Mesodermal cell (in vitro differentiated cells): ENCODE measurements around the gene PLEKHG4B.
"Not testable (repeated sequence)": the region's sequence is repeated elsewhere in the genome, so short reads cannot be mapped to it uniquely, and the experiment has no call there.

Experiments
- H3K27ac ChIP-seq: 2 replicates; pipeline ENCODE4 v1.7.0; 2013; ENCODE audit warnings: mild to moderate bottlenecking, low read depth, low read length, moderate library complexity; ENCODE audit not compliant: severe bottlenecking
- H3K36me3 ChIP-seq: 2 replicates; pipeline ENCODE4 v1.7.1; 2013; ENCODE audit warnings: mild to moderate bottlenecking, low read length, moderate library complexity; ENCODE audit not compliant: control insufficient read depth, insufficient read depth
- H3K4me1 ChIP-seq: one replicate; pipeline ENCODE4 v1.7.1; 2013; ENCODE audit warnings: mild to moderate bottlenecking, low read length; ENCODE audit not compliant: insufficient read depth, control insufficient read depth, poor library complexity, severe bottlenecking
- H3K4me3 ChIP-seq: 2 replicates; pipeline ENCODE4 v1.7.0; 2013; ENCODE audit warnings: low read length, control low read depth, mild to moderate bottlenecking; ENCODE audit not compliant: insufficient read depth, poor library complexity, severe bottlenecking; ENCODE audit errors: extremely low read depth
- H3K9me3 ChIP-seq: 2 replicates; pipeline ENCODE4 v1.7.1; 2013; ENCODE audit warnings: mild to moderate bottlenecking, low read length, moderate library complexity; ENCODE audit not compliant: control insufficient read depth
- WGBS, 2 experiments: methylation state at CpG; one replicate each; pipeline ENCODE4 v1.1.5; 2013; ENCODE audit warnings: missing lambda C conversion rate in 2 of 2; ENCODE audit not compliant: insufficient coverage in 2 of 2; 5-methylcytosine and 5-hydroxymethylcytosine counted together

PLEKHG4B gene

DNA sequence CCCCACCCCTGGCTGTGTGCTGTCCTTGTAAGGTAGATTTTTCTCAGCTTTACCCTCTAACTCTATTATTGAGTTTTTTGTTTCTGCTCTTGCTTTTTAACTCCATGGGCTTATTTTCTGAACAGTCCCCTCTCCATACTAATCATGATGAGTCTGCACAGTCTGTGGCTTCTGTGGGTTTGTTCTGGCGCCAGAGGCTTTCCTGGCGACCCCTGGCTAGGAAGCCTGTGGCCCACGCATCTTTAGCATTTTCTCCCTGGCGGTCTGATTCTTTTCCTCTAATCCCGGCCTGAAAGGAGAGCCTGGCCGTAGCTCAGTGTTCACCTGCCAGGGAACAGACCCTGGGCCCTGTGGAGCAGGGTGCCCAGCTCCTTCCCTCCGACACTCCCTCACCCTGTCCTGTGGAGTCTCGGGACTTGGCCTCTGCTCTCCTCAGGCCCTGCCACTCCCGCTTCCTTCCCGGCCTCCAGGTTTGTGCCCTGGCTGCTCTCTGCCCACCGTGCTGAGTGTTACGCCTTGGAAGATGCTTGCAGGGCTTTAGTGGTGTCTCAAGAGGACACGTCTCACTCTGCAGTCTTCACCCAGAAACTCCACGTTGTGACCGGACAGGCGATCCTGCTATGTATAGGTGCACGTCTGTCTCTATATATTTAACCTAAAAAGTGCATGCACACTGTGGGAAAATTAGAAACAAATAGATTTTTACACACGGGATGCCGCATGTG lies 67.6 kb downstream of the PLEKHG4B start:
- H3K4me1 ChIP-seq = no peaks in the 10 kb centered on the region
- H3K27ac ChIP-seq = no peak overlapping the region
- WGBS, 2 experiments = 89 to 92% methylated on average over 15 to 19 of the region's 19 CpGs
- H3K36me3 ChIP-seq = peaks cover 19% of the 10 kb centered on the region
- no peak overlapping the region for H3K4me3 ChIP-seq
- H3K9me3 ChIP-seq = no peaks in the 10 kb centered on the region

GRCh38 chr5:160173-160510 lies 68.2 kb downstream of the PLEKHG4B start:
- 90% methylated on average over 13 to 14 of the region's 14 CpGs for WGBS, 2 experiments
- H3K36me3 ChIP-seq = peaks cover 14% of the 10 kb centered on the region
- no peaks in the 10 kb centered on the region for H3K4me1 ChIP-seq
- no peak overlapping the region for H3K4me3 ChIP-seq
- no peaks in the 10 kb centered on the region for H3K9me3 ChIP-seq
- no peak overlapping the region for H3K27ac ChIP-seq

- Histone ChIP-seq H3K36me3 (peaks cover 7% of the 10 kb centered on the region), H3K4me3 (no peak overlapping the region), H3K27ac (no peak overlapping the region), H3K9me3 (no peaks in the 10 kb centered on the region), H3K4me1 (no peaks in the 10 kb centered on the region)
- WGBS, 2 experiments = 93 to 95% methylated on average over 21 to 23 of the region's 23 CpGs
These were observed 69.2 kb downstream of the PLEKHG4B start for GRCh38 chr5:160921-161802.

GRCh38 chr5:161803-162110 lies 69.8 kb downstream of the PLEKHG4B start:
- peaks cover 3% of the 10 kb centered on the region for H3K36me3 ChIP-seq
- no peak overlapping the region for H3K4me3 ChIP-seq
- no peaks in the 10 kb centered on the region for H3K4me1 ChIP-seq
- H3K9me3 ChIP-seq = no peaks in the 10 kb centered on the region
- 94% methylated on average over 15 to 17 of the region's 17 CpGs for WGBS, 2 experiments
- no peak overlapping the region for H3K27ac ChIP-seq

DNA sequence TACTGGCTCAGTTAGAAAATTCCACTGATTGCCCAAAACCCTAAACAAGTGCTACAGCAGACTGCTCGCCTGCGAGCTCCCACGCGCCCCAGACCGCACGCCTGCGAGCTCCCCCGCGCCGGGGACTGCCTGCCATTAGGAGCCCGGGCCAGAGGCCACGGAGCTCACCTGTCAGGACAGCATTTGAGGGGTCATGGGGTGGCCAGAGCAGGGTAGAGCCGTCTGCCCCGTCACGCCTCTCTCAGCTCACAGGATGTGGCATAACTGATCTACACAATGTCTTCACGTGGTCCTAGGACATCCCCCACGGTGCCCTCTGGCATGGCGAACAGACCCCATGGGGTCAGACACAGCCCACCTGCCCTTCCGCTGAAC lies 70.2 kb downstream of the PLEKHG4B start:
- H3K4me1 ChIP-seq = no peaks in the 10 kb centered on the region
- H3K36me3 ChIP-seq = peaks cover 3% of the 10 kb centered on the region
- 88 to 98% methylated on average over 15 to 19 of the region's 19 CpGs for WGBS, 2 experiments
- no peak overlapping the region for H3K4me3 ChIP-seq
- no peak overlapping the region for H3K27ac ChIP-seq
- no peaks in the 10 kb centered on the region for H3K9me3 ChIP-seq

DNA sequence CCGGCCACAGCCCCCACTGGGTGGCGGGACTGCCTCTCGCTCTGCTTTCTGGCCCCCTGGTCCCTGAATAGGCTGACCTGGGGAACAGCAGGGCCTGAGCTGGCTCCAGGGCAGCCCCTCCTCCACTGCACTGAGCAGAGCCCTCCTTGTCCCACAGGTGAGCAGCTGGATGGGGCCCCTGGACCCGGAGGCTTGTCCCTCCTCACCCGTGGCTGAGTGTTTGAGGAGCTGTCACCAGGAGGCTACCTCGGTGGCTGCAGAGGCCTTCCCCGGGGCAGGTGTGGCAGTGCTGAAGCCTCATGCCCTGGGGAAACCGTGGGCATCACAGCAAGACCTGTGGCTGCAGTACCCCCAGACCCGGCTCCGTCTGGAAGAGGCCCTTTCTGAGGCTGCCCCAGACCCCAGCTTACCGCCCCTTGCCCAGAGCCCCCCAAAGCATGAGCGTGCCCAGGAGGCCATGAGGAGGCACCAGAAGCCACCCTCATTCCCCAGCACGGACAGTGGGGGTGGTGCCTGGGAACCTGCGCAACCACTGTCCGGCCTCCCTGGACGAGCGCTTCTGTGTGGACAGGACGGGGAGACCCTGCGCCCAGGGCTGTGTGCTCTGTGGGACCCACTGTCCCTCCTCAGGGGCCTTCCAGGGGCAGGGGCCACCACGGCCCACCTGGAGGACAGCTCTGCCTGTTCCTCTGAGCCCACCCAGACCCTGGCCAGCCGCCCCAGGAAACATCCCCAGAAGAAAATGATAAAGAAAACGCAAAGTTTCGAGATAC lies 70.8 kb downstream of the PLEKHG4B start:
- no peaks in the 10 kb centered on the region for H3K9me3 ChIP-seq
- H3K36me3 ChIP-seq = peaks cover 3% of the 10 kb centered on the region
- 90 to 93% methylated on average over 22 to 23 of the region's 23 CpGs for WGBS, 2 experiments
- no peaks in the 10 kb centered on the region for H3K4me1 ChIP-seq
- no peak overlapping the region for H3K27ac ChIP-seq
- H3K4me3 ChIP-seq = no peak overlapping the region

DNA sequence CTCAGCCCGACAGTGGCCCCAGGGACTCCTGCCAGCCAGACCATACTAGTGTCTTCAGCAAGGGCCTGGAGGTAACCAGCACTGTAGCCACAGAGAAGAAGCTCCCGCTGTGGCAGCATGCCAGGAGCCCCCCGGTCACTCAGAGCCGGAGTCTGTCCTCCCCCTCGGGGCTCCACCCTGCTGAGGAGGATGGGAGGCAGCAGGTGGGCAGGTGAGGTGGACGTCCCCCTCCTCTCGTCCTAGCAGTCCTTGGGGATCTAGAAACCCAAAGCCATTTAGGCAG lies 71.3 kb downstream of the PLEKHG4B start:
- H3K27ac ChIP-seq = no peak overlapping the region
- no peaks in the 10 kb centered on the region for H3K4me1 ChIP-seq
- peaks cover 3% of the 10 kb centered on the region for H3K36me3 ChIP-seq
- H3K9me3 ChIP-seq = no peaks in the 10 kb centered on the region
- no peak overlapping the region for H3K4me3 ChIP-seq
- WGBS, 2 experiments = 96 to 100% methylated on average over 2 to 6 of the region's 7 CpGs

DNA sequence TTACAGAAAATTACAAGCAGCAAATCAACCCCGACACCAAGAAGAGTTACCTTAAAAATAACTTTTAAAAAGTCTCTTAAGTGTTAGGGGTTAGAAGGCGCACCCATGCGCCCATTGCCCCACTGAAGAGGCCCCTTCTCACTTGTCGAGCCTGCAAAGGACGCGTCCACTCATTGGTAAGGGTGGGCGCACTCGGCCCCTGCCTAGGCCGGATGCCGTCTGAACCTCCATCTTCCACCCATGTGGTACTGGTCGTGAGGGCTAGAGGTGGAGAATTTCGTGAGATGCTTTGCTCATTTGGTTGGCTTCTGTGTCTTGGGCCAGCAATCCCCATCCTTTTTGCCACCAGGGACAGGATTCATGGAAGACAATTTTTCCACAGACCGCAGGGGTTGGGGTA lies 71.9 kb downstream of the PLEKHG4B start:
- Histone ChIP-seq H3K9me3 (no peaks in the 10 kb centered on the region), H3K36me3 (peaks cover 3% of the 10 kb centered on the region), H3K27ac (no peak overlapping the region), H3K4me1 (no peaks in the 10 kb centered on the region), H3K4me3 (no peak overlapping the region)
- WGBS, 2 experiments = 77 to 95% methylated on average over 4 to 9 of the region's 13 CpGs

GRCh38 chr5:164244-164643 lies 72.3 kb downstream of the PLEKHG4B start:
- no peaks in the 10 kb centered on the region for H3K4me1 ChIP-seq
- H3K9me3 ChIP-seq = no peaks in the 10 kb centered on the region
- no peak overlapping the region for H3K27ac ChIP-seq
- no peak overlapping the region for H3K4me3 ChIP-seq
- 72 to 80% methylated on average over 11 to 14 of the region's 14 CpGs for WGBS, 2 experiments
- peaks cover 3% of the 10 kb centered on the region for H3K36me3 ChIP-seq

GRCh38 chr5:164783-165182 lies 72.8 kb downstream of the PLEKHG4B start:
- not testable (repeated sequence) for H3K27ac ChIP-seq, H3K36me3 ChIP-seq, H3K4me1 ChIP-seq, H3K4me3 ChIP-seq, H3K9me3 ChIP-seq
- 93 to 94% methylated on average over 11 to 16 of the region's 25 CpGs for WGBS, 2 experiments
